ENCODE measurements around the gene CLCNKA. TPM values are rescaled to one million over a fixed set of nuclear protein-coding genes. Genes with fewer than 3 reads are reported as not detected.

CLCNKA gene
- polyA plus RNA-seq, 1 of the 3 experiments (the other 2 are of a cell fraction): 0.03 TPM

GRCh38 chr1:16043521-16043920 lies 21.7 kb downstream of the CLCNKA start, which contains the start of gene CLCNKB:
Gene CLCNKB, plus strand, starts transcription at chr1:16043782. Its CDS starts 711 bp downstream, at chr1:16044493.
- CTCF ChIA-PET: interaction anchor here (0.8 to 1.8 kb wide), 4 partner anchors 25 to 40 kb away, joined by 3 to 5 read pairs (median 4); partner anchors contain the start of genes FAM131C and HSPB7
- H3K9ac ChIP-seq: no peak within 1 kb of the TSS

DNA sequence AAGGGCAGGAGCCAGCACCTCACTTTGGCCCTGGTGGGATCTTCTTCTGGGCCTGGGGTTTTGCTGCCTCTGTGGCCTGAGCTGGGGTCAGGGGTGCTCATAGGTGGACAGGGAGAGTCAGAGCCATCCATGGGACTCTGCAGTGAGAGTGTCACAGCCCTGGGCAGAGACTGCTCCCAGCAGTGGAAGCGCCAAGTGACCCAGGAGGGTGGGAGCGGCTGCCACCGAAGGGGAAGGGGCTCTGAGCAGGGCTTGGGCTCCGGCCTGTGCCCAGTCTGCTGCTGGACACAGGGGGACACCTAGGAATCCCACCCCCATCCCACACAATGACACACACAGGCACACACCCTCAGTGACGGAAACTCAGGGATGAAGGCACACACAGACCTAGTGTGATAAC lies 22.1 kb downstream of the CLCNKA start:
- Histone ChIP-seq H3K27me3 (ENCODE audit: insufficient read depth) (no peaks in the 10 kb centered on the region), H3K27ac (ENCODE audit: low read depth in 2 of 2, low read length in 1 of 2) (no peak overlapping the region), H3F3A (replicated peaks; ENCODE audit: insufficient read depth) (no peaks in the 10 kb centered on the region), H3K9me3 (no peaks in the 10 kb centered on the region), H3K4me3 (ENCODE audit: low read depth in 2 of 2, low read length in 1 of 2) (no peak overlapping the region), H3K9ac (no peak overlapping the region), H3K9me2 (no peaks in the 10 kb centered on the region), H3K4me2 (no peak overlapping the region), H4K20me1 (ENCODE audit: insufficient read depth) (no peaks in the 10 kb centered on the region), H2AFZ (ENCODE audit: low read depth) (no peak overlapping the region), H3K79me2 (ENCODE audit: insufficient read depth) (no peaks in the 10 kb centered on the region), H3K36me3 (replicated peaks in 1 of 2; ENCODE audit: control insufficient read depth in 1 of 2, insufficient read depth in 2 of 2, low read length in 1 of 2) (no peaks in the 10 kb centered on the region), H3K4me1 (ENCODE audit: control insufficient read depth in 1 of 2, insufficient read depth in 2 of 2, low read depth in 1 of 2, low read length in 1 of 2) (peaks cover 0 to 3% of the 10 kb centered on the region in 2 experiments; a peak in 1 of 4 replicates)
- ChIA-PET POLR2A (no interaction called here), CTCF (interaction anchor here (0.8 to 1.8 kb wide), 4 partner anchors 25 to 39 kb away, joined by 3 to 5 read pairs (median 4); partner anchors contain the start of genes FAM131C and HSPB7)
- WGBS (ENCODE audit: low lambda C conversion rate): 97% methylated on average over 5 of the region's 5 CpGs
- DNase-seq: no peak
- TF ChIP-seq NFIC (IDR thresholded peaks at IDR 0.05; ENCODE audit: borderline replicate concordance): no peak
- TF ChIP-seq TEAD4 (IDR thresholded peaks at IDR 0.05; ENCODE audit: borderline replicate concordance, insufficient read depth): no peak
- no peak for TF ChIP-seq CTCF (IDR thresholded peaks at IDR 0.05)
- TF ChIP-seq EZH2phosphoT487 (IDR thresholded peaks at IDR 0.05; ENCODE audit: borderline replicate concordance, low read depth): no peak
- TF ChIP-seq, protein P1, sequence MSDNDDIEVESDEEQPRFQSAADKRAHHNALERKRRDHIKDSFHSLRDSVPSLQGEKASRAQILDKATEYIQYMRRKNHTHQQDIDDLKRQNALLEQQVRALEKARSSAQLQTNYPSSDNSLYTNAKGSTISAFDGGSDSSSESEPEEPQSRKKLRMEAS (IDR thresholded peaks at IDR 0.05; ENCODE audit: low read depth): no peak

More at GRCh38 chr1:16043521-16043920, 21.7 kb downstream of the CLCNKA start, which contains the start of gene CLCNKB:
- POLR2A ChIA-PET: no interaction called here
- no peak within 1 kb of the TSS for H3K4me3 ChIP-seq (ENCODE audit: low read depth in 2 of 2, low read length in 1 of 2)
- no peaks in the 10 kb centered on the region for H3K27me3 ChIP-seq (ENCODE audit: insufficient read depth)
- no peak within 1 kb of the TSS for H3K4me2 ChIP-seq
- no peaks in the 10 kb centered on the region for H3K9me2 ChIP-seq
- TF ChIP-seq, protein P2, sequence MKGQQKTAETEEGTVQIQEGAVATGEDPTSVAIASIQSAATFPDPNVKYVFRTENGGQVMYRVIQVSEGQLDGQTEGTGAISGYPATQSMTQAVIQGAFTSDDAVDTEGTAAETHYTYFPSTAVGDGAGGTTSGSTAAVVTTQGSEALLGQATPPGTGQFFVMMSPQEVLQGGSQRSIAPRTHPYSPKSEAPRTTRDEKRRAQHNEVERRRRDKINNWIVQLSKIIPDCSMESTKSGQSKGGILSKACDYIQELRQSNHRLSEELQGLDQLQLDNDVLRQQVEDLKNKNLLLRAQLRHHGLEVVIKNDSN (IDR thresholded peaks at IDR 0.05; ENCODE audit: borderline replicate concordance, low read depth): no peak
- TF ChIP-seq, protein P3, sequence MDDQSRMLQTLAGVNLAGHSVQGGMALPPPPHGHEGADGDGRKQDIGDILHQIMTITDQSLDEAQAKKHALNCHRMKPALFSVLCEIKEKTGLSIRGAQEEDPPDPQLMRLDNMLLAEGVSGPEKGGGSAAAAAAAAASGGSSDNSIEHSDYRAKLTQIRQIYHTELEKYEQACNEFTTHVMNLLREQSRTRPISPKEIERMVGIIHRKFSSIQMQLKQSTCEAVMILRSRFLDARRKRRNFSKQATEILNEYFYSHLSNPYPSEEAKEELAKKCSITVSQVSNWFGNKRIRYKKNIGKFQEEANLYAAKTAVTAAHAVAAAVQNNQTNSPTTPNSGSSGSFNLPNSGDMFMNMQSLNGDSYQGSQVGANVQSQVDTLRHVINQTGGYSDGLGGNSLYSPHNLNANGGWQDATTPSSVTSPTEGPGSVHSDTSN (IDR thresholded peaks at IDR 0.05): no peak
- TF ChIP-seq ELF1 (IDR thresholded peaks at IDR 0.05) (no peak), ZBTB33 (IDR thresholded peaks at IDR 0.05; ENCODE audit: borderline replicate concordance, low read depth) (no peak)
- no peak within 1 kb of the TSS for H2AFZ ChIP-seq (ENCODE audit: low read depth)
- no peaks in the 10 kb centered on the region for H3F3A ChIP-seq (replicated peaks; ENCODE audit: insufficient read depth)
- no peaks in the 10 kb centered on the region; a peak in 1 of 4 replicates for H3K4me1 ChIP-seq (ENCODE audit: control insufficient read depth in 1 of 2, insufficient read depth in 2 of 2, low read depth in 1 of 2, low read length in 1 of 2)
- no peaks in the 10 kb centered on the region for H4K20me1 ChIP-seq (ENCODE audit: insufficient read depth)
- no peaks in the 10 kb centered on the region for H3K9me3 ChIP-seq
- no peaks in the 10 kb centered on the region for H3K79me2 ChIP-seq (ENCODE audit: insufficient read depth)
- DNase-seq: no peak
- H3K36me3 ChIP-seq (replicated peaks in 1 of 2; ENCODE audit: control insufficient read depth in 1 of 2, insufficient read depth in 2 of 2, low read length in 1 of 2): no peaks in the 10 kb centered on the region
- no peak within 1 kb of the TSS for H3K27ac ChIP-seq (ENCODE audit: low read depth in 2 of 2, low read length in 1 of 2)
- WGBS (ENCODE audit: low lambda C conversion rate): 53% methylated on average over 4 of the region's 7 CpGs
